ENCODE data around the gene POR. TPM values are rescaled to one million over a fixed set of nuclear protein-coding genes. Genes with fewer than 3 reads are reported as not detected.

The POR gene
- polyA plus RNA-seq, 4 donors = 80.5 to 461 (median 262) TPM

DNA sequence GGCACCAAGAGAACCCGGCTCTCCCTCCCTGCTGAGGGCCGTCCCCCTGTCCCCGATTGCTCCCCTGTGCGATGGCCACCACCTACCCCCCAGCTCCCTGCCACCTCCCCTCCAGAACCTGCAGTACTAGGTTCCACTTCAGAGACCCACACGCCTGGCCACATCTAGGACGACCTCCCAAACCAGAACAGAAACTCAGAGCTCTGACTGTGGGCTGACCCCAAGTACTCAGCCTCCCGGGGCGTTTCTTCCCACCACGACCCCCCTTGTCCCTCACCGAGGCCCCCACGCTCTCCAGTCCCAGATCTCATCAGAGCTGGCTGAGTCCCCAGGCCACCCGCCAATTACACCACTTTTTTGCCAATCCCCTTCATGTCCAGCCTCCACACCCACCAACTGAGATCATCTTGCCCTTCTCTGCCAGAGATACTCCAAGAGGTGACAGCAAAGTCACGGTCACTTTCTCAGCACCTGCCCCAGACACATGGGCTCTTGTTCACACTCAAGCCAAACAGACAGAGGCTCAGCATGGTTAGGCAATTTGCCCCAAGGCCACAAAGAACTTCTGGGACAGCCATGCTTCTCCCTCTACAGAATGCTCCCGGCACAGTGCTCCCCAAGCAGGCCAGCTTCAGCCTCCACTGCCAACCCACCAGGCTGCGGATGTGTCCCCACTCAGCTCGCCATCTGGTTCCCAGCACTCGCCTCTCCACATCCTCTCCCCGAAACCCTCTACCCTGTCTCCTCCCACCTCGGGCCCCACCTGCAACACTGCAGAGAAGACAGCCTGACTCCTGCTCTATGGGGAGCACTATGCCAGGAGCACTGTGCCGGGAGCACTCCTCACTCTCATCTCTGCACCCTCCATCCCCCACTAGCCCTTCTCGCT, 74.8 kb downstream of the POR start:
- Histone ChIP-seq H3K4me1 (ENCODE audit: control insufficient read depth in 3 of 3, insufficient read depth in 2 of 3, low read depth in 1 of 3, low read length in 2 of 3) (peaks cover 4 to 9% (median 6%) of the 10 kb centered on the region in 3 donors), H3K9me3 (ENCODE audit: control insufficient read depth in 2 of 2, insufficient read depth in 1 of 2, low read depth in 1 of 2, low read length in 1 of 2) (no peaks in the 10 kb centered on the region), H3K4me3 (ENCODE audit: low read depth in 1 of 3, low read length in 3 of 3) (no peak overlapping the region), H3K27me3 (ENCODE audit: control insufficient read depth in 3 of 3, insufficient read depth in 3 of 3, low read length in 3 of 3) (no peaks in the 10 kb centered on the region), H3K27ac (ENCODE audit: low read depth in 1 of 3, low read length in 2 of 3) (no peak overlapping the region), H3K36me3 (ENCODE audit: control insufficient read depth in 3 of 3, insufficient read depth in 2 of 3, low read depth in 1 of 3, low read length in 3 of 3) (peaks cover 4 to 54% (median 9%) of the 10 kb centered on the region in 3 donors)
- 63 to 82% (median 72%) methylated on average over 21 of the region's 21 CpGs for WGBS, 3 donors
- DNase-seq = no peak
- FAIRE-seq = no peak

DNA sequence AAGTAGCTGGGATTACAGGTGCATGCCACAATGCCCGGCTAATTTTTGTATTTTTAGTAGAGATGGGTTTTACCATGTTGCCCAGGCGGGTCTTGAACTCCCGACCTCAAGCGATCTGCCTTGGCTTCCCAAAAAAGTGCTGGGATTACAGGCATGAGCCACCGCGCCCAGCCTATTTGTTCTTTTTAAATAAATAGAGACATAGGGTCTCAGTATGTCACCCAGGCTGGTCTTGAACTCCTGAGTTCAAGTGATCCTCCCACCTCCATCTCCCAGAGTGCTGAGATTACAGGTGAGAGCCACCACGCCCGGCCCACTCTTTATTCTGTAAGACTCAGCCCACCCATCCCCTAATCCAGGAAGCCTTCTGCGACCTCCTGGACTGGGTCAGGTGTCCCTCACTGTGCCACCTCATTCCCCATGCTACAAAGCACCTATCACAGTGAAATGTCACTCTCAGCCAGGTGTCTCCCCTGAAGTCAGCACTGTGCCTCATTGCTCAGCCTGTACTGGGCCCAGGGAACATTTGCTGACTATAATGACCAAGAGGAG, 76.7 kb downstream of the POR start:
- WGBS, 3 donors = 96 to 98% (median 96%) methylated on average over 9 of the region's 9 CpGs
- H3K4me1 ChIP-seq (ENCODE audit: control insufficient read depth in 3 of 3, insufficient read depth in 2 of 3, low read depth in 1 of 3, low read length in 2 of 3) = peaks cover 4 to 11% (median 6%) of the 10 kb centered on the region in 3 donors
- no peak for FAIRE-seq
- no peaks in the 10 kb centered on the region for H3K27me3 ChIP-seq (ENCODE audit: control insufficient read depth in 3 of 3, insufficient read depth in 3 of 3, low read length in 3 of 3)
- no peak for DNase-seq
- no peak overlapping the region for H3K4me3 ChIP-seq (ENCODE audit: low read depth in 1 of 3, low read length in 3 of 3)
- H3K9me3 ChIP-seq (ENCODE audit: control insufficient read depth in 2 of 2, insufficient read depth in 1 of 2, low read depth in 1 of 2, low read length in 1 of 2) = no peaks in the 10 kb centered on the region
- peaks cover 4 to 54% (median 9%) of the 10 kb centered on the region in 3 donors for H3K36me3 ChIP-seq (ENCODE audit: control insufficient read depth in 3 of 3, insufficient read depth in 2 of 3, low read depth in 1 of 3, low read length in 3 of 3)
- H3K27ac ChIP-seq (ENCODE audit: low read depth in 1 of 3, low read length in 2 of 3) = no peak overlapping the region

DNA sequence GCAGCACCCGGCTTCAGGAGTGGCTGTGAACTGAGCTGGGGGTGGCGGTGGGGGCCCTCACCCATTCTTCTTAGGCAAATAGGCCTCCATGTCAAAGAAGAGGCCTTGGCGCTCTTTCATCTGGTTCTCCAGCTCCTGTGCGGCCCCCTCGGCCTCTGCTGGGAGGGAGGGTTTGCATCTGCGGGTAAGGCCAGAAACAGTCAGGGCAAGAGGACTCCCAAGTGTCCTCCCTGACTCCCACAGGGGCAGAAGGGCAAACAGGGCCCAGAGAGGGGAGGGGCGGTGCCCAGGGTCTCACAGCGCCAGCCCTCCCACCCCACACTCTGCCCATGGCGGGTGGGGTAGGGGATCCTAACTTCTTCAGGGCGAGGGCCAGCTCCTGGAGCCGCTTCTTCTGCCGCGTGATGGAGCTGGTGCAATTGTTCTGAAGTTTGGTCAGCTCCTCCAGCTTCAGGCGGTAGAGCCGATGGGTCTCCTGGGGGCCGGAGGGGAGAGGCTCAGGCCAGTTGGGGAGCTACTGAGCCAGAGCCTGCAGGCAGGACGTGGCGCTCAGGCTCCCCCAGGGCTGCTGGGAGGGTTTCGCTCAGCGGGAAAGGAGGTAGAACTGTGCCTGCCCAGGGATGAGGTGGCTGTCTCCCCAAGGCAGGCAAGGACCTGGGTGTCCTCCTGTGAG, 77.3 kb downstream of the POR start:
- no peaks in the 10 kb centered on the region for H3K9me3 ChIP-seq (ENCODE audit: control insufficient read depth in 2 of 2, insufficient read depth in 1 of 2, low read depth in 1 of 2, low read length in 1 of 2)
- peak overlapping the region in 1 of 3 donors; percentile 12 for H3K27ac ChIP-seq (ENCODE audit: low read depth in 1 of 3, low read length in 2 of 3)
- H3K36me3 ChIP-seq (ENCODE audit: control insufficient read depth in 3 of 3, insufficient read depth in 2 of 3, low read depth in 1 of 3, low read length in 3 of 3) = peaks cover 0 to 49% (median 3%) of the 10 kb centered on the region in 3 donors
- no peaks in the 10 kb centered on the region for H3K27me3 ChIP-seq (ENCODE audit: control insufficient read depth in 3 of 3, insufficient read depth in 3 of 3, low read length in 3 of 3)
- peaks cover 4 to 11% (median 6%) of the 10 kb centered on the region in 3 donors for H3K4me1 ChIP-seq (ENCODE audit: control insufficient read depth in 3 of 3, insufficient read depth in 2 of 3, low read depth in 1 of 3, low read length in 2 of 3)
- DNase-seq (no peak), FAIRE-seq (no peak)
- no peak overlapping the region for H3K4me3 ChIP-seq (ENCODE audit: low read depth in 1 of 3, low read length in 3 of 3)
- 88 to 97% (median 92%) methylated on average over 19 to 20 of the region's 20 CpGs for WGBS, 3 donors

DNA sequence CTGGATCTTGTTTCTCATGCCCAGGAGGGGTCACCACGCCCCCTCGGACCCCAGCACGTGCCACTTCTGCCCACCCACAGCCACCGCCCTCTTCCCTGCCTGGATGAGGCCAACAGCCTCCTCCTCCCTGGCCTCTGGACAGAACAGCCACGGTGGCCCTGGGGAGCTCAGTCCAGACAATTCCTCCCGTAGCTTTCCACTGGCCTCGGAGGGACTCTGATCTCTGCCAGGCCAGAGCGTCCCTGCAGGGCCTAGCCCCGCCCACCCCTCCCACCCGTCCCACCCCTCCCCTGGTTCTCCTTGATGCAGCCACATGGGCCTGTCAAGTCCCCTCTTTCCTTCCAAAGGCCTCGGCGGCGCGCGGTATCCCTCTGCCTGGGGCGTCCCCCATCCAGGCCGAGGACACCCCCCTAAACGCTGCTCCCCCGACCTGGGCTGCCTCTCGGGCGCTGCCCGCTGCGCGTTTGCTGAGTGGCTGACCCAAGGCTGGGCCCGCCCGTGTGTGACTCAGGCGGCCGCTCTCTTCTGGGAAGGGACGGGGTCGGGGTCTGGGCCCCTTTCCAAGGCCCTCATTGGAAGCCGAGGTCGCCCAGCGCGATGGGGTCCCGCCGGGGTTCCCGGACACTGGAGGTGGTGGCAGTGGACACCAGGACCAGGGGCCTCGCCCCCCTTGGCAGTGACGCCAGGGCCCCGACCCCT, 78.9 kb downstream of the POR start:
- peaks cover 0 to 41% (median 0%) of the 10 kb centered on the region in 3 donors for H3K36me3 ChIP-seq (ENCODE audit: control insufficient read depth in 3 of 3, insufficient read depth in 2 of 3, low read depth in 1 of 3, low read length in 3 of 3)
- no peaks in the 10 kb centered on the region for H3K9me3 ChIP-seq (ENCODE audit: control insufficient read depth in 2 of 2, insufficient read depth in 1 of 2, low read depth in 1 of 2, low read length in 1 of 2)
- WGBS, 3 donors = 0 to 4% (median 4%) methylated on average over 28 to 40 of the region's 40 CpGs
- H3K27me3 ChIP-seq (ENCODE audit: control insufficient read depth in 3 of 3, insufficient read depth in 3 of 3, low read length in 3 of 3) = no peaks in the 10 kb centered on the region
- H3K27ac ChIP-seq (ENCODE audit: low read depth in 1 of 3, low read length in 2 of 3) = peak overlapping the region; percentile 86 to 89 (median 89)
- no peak for FAIRE-seq
- peak overlapping the region; percentile 61 to 96 (median 62) for H3K4me3 ChIP-seq (ENCODE audit: low read depth in 1 of 3, low read length in 3 of 3)
- DNase-seq = peak; percentile 70 to 82
- H3K4me1 ChIP-seq (ENCODE audit: control insufficient read depth in 3 of 3, insufficient read depth in 2 of 3, low read depth in 1 of 3, low read length in 2 of 3) = peaks cover 4 to 11% (median 6%) of the 10 kb centered on the region in 3 donors

DNA sequence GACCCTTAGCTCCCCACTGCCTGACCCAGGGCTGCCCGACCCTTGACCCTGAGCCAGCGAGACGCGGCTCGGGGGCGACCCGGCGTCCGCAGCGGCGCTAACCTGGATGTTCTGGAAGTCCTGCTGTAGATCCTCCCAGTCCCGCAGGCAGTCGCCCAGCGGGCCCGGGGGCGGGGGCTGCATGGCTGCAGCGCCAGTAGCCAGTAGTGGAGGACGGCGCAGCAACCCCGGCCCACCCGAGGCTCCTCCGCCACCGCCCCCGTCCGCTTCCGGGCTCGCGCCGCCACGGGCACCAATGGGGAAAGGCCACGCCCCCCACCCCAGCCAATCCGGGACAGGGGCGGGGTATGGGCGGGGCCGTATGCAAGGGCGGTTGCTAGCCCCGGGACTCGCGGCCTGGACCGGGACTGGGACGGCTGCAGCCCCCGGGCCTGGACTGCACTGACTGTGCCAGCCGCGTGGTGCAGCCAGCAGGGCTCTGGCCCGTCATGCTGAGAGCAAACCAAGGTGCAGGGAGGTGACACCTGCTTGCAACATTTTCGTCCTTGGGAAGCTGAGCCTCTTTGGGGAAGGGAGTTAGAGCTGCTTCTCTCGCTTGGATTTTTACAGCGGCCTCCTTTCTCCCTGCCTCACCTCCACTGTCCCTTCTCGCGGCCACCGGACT, 79.6 kb downstream of the POR start, which contains the start of gene TMEM120A:
TMEM120A (minus strand) TSS at position 208 of the 664 bp plus-strand sequence; CDS start at position 183, 25 bp downstream.
- H3K9me3 ChIP-seq (ENCODE audit: control insufficient read depth in 2 of 2, insufficient read depth in 1 of 2, low read depth in 1 of 2, low read length in 1 of 2) = no peaks in the 10 kb centered on the region
- WGBS, 3 donors = 1 to 2% (median 2%) methylated on average over 40 to 51 of the region's 51 CpGs
- FAIRE-seq (no peak), DNase-seq (peak; percentile 95)
- H3K4me3 ChIP-seq (ENCODE audit: low read depth in 1 of 3, low read length in 3 of 3) = peak within 1 kb of the TSS; percentile 61 to 96 (median 62)
- peaks cover 4 to 11% (median 6%) of the 10 kb centered on the region in 3 donors for H3K4me1 ChIP-seq (ENCODE audit: control insufficient read depth in 3 of 3, insufficient read depth in 2 of 3, low read depth in 1 of 3, low read length in 2 of 3)
- no peaks in the 10 kb centered on the region for H3K27me3 ChIP-seq (ENCODE audit: control insufficient read depth in 3 of 3, insufficient read depth in 3 of 3, low read length in 3 of 3)
- H3K27ac ChIP-seq (ENCODE audit: low read depth in 1 of 3, low read length in 2 of 3) = peak within 1 kb of the TSS; percentile 86 to 89 (median 89)
- H3K36me3 ChIP-seq (ENCODE audit: control insufficient read depth in 3 of 3, insufficient read depth in 2 of 3, low read depth in 1 of 3, low read length in 3 of 3) = peaks cover 0 to 42% (median 0%) of the 10 kb centered on the region in 3 donors

DNA sequence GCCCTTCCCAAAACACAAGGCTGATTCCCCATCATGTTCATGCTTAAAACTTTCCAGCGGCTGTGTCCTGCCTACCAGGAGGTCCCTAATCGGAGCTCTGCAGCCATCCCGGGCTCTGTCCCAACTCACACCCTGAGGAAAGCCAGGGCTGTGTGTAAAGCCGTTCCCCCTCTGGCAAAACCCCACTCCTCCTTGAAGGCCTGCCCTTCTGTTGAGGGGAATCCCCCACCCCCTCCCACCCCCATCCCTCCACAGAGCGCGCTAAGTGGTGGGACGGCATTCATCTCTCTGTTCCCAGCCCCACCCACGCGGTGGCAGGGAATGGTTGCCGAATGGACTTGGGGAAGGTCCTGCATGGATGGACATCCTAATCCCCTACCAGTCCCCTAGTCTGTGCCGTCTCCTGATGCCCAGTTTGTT, 80.1 kb downstream of the POR start:
- DNase-seq = no peak
- FAIRE-seq = no peak
- H3K9me3 ChIP-seq (ENCODE audit: control insufficient read depth in 2 of 2, insufficient read depth in 1 of 2, low read depth in 1 of 2, low read length in 1 of 2) = no peaks in the 10 kb centered on the region
- peaks cover 0 to 44% (median 2%) of the 10 kb centered on the region in 3 donors for H3K36me3 ChIP-seq (ENCODE audit: control insufficient read depth in 3 of 3, insufficient read depth in 2 of 3, low read depth in 1 of 3, low read length in 3 of 3)
- peak overlapping the region; percentile 28 to 66 (median 38) for H3K27ac ChIP-seq (ENCODE audit: low read depth in 1 of 3, low read length in 2 of 3)
- peaks cover 4 to 11% (median 6%) of the 10 kb centered on the region in 3 donors for H3K4me1 ChIP-seq (ENCODE audit: control insufficient read depth in 3 of 3, insufficient read depth in 2 of 3, low read depth in 1 of 3, low read length in 2 of 3)
- no peaks in the 10 kb centered on the region for H3K27me3 ChIP-seq (ENCODE audit: control insufficient read depth in 3 of 3, insufficient read depth in 3 of 3, low read length in 3 of 3)
- H3K4me3 ChIP-seq (ENCODE audit: low read depth in 1 of 3, low read length in 3 of 3) = peak overlapping the region; percentile 50 to 62 (median 61)
- 49 to 78% (median 72%) methylated on average over 11 of the region's 11 CpGs for WGBS, 3 donors

DNA sequence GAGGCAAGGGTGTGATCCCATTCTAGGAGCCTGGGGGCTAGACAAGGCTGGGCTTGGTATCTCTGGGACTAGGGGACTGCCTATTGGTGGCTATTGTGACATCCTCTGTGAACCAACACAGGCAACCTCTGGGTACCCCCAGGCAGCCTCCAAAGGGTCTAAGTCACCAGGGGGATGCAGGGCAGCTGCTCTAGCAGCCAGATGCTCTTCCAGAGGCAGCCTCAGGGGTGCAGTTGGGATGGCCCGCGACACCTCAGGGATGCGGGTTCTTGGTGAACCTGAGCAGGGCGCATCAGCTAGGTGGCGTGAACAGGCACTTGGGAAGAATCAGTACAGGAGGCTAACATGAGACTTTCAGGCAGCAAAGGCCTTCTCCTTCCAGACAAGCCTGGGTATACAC, 81.0 kb downstream of the POR start:
- 95 to 100% (median 97%) methylated on average over 5 of the region's 5 CpGs for WGBS, 3 donors
- Histone ChIP-seq H3K9me3 (ENCODE audit: control insufficient read depth in 2 of 2, insufficient read depth in 1 of 2, low read depth in 1 of 2, low read length in 1 of 2) (no peaks in the 10 kb centered on the region), H3K4me1 (ENCODE audit: control insufficient read depth in 3 of 3, insufficient read depth in 2 of 3, low read depth in 1 of 3, low read length in 2 of 3) (peaks cover 4 to 11% (median 6%) of the 10 kb centered on the region in 3 donors), H3K27ac (ENCODE audit: low read depth in 1 of 3, low read length in 2 of 3) (no peak overlapping the region), H3K36me3 (ENCODE audit: control insufficient read depth in 3 of 3, insufficient read depth in 2 of 3, low read depth in 1 of 3, low read length in 3 of 3) (peaks cover 0 to 49% (median 7%) of the 10 kb centered on the region in 3 donors), H3K27me3 (ENCODE audit: control insufficient read depth in 3 of 3, insufficient read depth in 3 of 3, low read length in 3 of 3) (no peaks in the 10 kb centered on the region), H3K4me3 (ENCODE audit: low read depth in 1 of 3, low read length in 3 of 3) (no peak overlapping the region)
- FAIRE-seq = no peak
- DNase-seq = no peak

Data from small intestine (tissue), 7 donors.